ENCODE results near the gene ATP1B2. TPM values are rescaled to one million over a fixed set of nuclear protein-coding genes. Genes with fewer than 3 reads are reported as not detected.

The ATP1B2 gene
- total and polyA plus RNA-seq, 9 of the 15 experiments (the other 6 are each of a cell fraction or from before 2014, with no cell fraction given) = 0.23 to 6.0 (median 0.99) TPM

GRCh38 chr17:7684851-7685532 is 34.3 kb downstream of the ATP1B2 start:
- peaks cover 24% of the 10 kb centered on the region for H3K36me3 ChIP-seq (ENCODE audit: control insufficient read depth, insufficient read depth, low read length)
- no peak for ATAC-seq
- peaks cover 66% of the 10 kb centered on the region for H3K79me2 ChIP-seq (ENCODE audit: control insufficient read depth, insufficient read depth, low read length)
- no peaks in the 10 kb centered on the region for H3K9me1 ChIP-seq (ENCODE audit: control insufficient read depth, insufficient read depth, low read length)
- ChIA-PET CTCF (ENCODE audit: low intra/inter-chr PET ratio) (no interaction called here), POLR2A (interaction anchor here (1.4 to 7.3 kb wide), 12 partner anchors 8 to 101 kb away, joined by 5 to 67 read pairs (median 22); partner anchors contain the start of genes ATP1B2, EFNB3, MPDU1 and SAT2)
- DNase-seq (ENCODE audit: extremely low read depth in 1 of 4, low spot score in 3 of 4) = no peak
- in situ Hi-C loops (cut with MboI) (loop anchor here (5.0 kb wide), 1 partner anchor 53 kb away; the partner anchor contains the start of gene SHBG), intact Hi-C loops (cut with micrococcal nuclease) (loop anchor here (5.0 kb wide), 1 partner anchor 98 kb away; no protein-coding TSS in a partner anchor)
- H3K4me3 ChIP-seq = peak overlapping the region; percentile 78
- peak overlapping the region; percentile 99 for H3K27ac ChIP-seq (ENCODE audit: extremely low read depth, low read depth, low read length)
- no peaks in the 10 kb centered on the region for H3K27me3 ChIP-seq (ENCODE audit: control insufficient read depth in 2 of 2, insufficient read depth in 2 of 2, low read length in 2 of 2)
- H3K4me2 ChIP-seq (ENCODE audit: insufficient read depth, low read length) = peak overlapping the region; percentile 99
- no peaks in the 10 kb centered on the region for H3K9me3 ChIP-seq (replicated peaks; ENCODE audit: control insufficient read depth, insufficient read depth, low read depth, low read length)
- no peaks in the 10 kb centered on the region for H4K20me1 ChIP-seq (replicated peaks; ENCODE audit: control insufficient read depth, insufficient read depth, low read length)
- H3K4me1 ChIP-seq (replicated peaks in 1 of 2; ENCODE audit: control insufficient read depth in 2 of 2, insufficient read depth in 2 of 2, low read length in 2 of 2) = peaks cover 2 to 15% of the 10 kb centered on the region in 2 experiments; a peak in 3 of 5 replicates
- no TSS peak for BruUV-seq (replicated peaks)
- WGBS (ENCODE audit: insufficient coverage, low coverage, missing lambda C conversion rate) = 5% methylated on average over 14 of the region's 15 CpGs
- H2AFZ ChIP-seq (ENCODE audit: low read depth, low read length) = peak overlapping the region; percentile 55; the same call in 1 of the 2 replicates
- no peak for FAIRE-seq
- H3K9ac ChIP-seq (ENCODE audit: insufficient read depth in 1 of 2, low read depth in 2 of 2, low read length in 2 of 2) = peak overlapping the region; percentile 95 to 96
- TF ChIP-seq SMARCA5 (IDR thresholded peaks at IDR 0.05) (no peak), KAT7 (CRISPR knock-in tag; IDR thresholded peaks at IDR 0.05; ENCODE audit: borderline replicate concordance) (no peak), ZNF395 (CRISPR knock-in tag; IDR thresholded peaks at IDR 0.05) (peak; percentile 49; the same call in 1 of the 2 replicates), GABPB1 (CRISPR knock-in tag; IDR thresholded peaks at IDR 0.05) (no peak), KDM1A (IDR thresholded peaks at IDR 0.05) (no peak), SAP30 (IDR thresholded peaks at IDR 0.05; ENCODE audit: borderline replicate concordance, insufficient read depth, low read depth, low read length, poor library complexity, severe bottlenecking) (peak; percentile 5), PHF20 (IDR thresholded peaks at IDR 0.05; ENCODE audit: partially characterized antibody) (no peak), LARP7 (IDR thresholded peaks at IDR 0.05) (no peak), BRD4 (IDR thresholded peaks at IDR 0.05) (0 out of 2 replicates have a peak, but pooled peaks have one; percentile 10), ASH1L (IDR thresholded peaks at IDR 0.05; ENCODE audit: borderline replicate concordance, low read depth, partially characterized antibody) (no peak)
- TF ChIP-seq, protein P1, sequence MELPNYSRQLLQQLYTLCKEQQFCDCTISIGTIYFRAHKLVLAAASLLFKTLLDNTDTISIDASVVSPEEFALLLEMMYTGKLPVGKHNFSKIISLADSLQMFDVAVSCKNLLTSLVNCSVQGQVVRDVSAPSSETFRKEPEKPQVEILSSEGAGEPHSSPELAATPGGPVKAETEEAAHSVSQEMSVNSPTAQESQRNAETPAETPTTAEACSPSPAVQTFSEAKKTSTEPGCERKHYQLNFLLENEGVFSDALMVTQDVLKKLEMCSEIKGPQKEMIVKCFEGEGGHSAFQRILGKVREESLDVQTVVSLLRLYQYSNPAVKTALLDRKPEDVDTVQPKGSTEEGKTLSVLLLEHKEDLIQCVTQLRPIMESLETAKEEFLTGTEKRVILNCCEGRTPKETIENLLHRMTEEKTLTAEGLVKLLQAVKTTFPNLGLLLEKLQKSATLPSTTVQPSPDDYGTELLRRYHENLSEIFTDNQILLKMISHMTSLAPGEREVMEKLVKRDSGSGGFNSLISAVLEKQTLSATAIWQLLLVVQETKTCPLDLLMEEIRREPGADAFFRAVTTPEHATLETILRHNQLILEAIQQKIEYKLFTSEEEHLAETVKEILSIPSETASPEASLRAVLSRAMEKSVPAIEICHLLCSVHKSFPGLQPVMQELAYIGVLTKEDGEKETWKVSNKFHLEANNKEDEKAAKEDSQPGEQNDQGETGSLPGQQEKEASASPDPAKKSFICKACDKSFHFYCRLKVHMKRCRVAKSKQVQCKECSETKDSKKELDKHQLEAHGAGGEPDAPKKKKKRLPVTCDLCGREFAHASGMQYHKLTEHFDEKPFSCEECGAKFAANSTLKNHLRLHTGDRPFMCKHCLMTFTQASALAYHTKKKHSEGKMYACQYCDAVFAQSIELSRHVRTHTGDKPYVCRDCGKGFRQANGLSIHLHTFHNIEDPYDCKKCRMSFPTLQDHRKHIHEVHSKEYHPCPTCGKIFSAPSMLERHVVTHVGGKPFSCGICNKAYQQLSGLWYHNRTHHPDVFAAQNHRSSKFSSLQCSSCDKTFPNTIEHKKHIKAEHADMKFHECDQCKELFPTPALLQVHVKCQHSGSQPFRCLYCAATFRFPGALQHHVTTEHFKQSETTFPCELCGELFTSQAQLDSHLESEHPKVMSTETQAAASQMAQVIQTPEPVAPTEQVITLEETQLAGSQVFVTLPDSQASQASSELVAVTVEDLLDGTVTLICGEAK (IDR thresholded peaks at IDR 0.05) = 0 out of 2 replicates have a peak, but pooled peaks have one; percentile 32
- TF ChIP-seq, protein P1 (CRISPR knock-in tag; IDR thresholded peaks at IDR 0.05) = no peak
